Endothelial cell (in vitro differentiated cells): ENCODE data around the gene MED12L. TPM values are rescaled to one million over a fixed set of nuclear protein-coding genes. Genes with fewer than 3 reads are reported as not detected.
"Not testable (repeated sequence)": the region's sequence is repeated elsewhere in the genome, so short reads cannot be mapped to it uniquely, and the experiment has no call there.

Source experiments
- DNase-seq: peaks from one replicate; pipeline ENCODE4 v3.0.0; 2021; ENCODE audit warnings: low spot score
- H3K27ac Mint-ChIP-seq: one replicate; pipeline ENCODE4 v1.8.0; 2021; ENCODE audit warnings: mixed read lengths, inconsistent platforms; ENCODE audit not compliant: unreplicated experiment
- H3K27me3 Mint-ChIP-seq: one replicate; pipeline ENCODE4 v1.8.0; 2021; ENCODE audit warnings: mild to moderate bottlenecking, moderate library complexity, mixed read lengths, inconsistent platforms; ENCODE audit not compliant: unreplicated experiment
- H3K36me3 Mint-ChIP-seq: one replicate; pipeline ENCODE4 v1.8.0; 2021; ENCODE audit warnings: mild to moderate bottlenecking, low read depth, mixed read lengths, inconsistent platforms; ENCODE audit not compliant: unreplicated experiment
- H3K4me1 Mint-ChIP-seq: one replicate; pipeline ENCODE4 v1.8.0; 2021; ENCODE audit warnings: mild to moderate bottlenecking, mixed read lengths, inconsistent platforms; ENCODE audit not compliant: unreplicated experiment
- H3K4me3 Mint-ChIP-seq: one replicate; pipeline ENCODE4 v1.8.0; 2021; ENCODE audit warnings: mild to moderate bottlenecking, mixed read lengths, inconsistent platforms; ENCODE audit not compliant: unreplicated experiment
- H3K9me3 Mint-ChIP-seq: one replicate; pipeline ENCODE4 v1.8.0; 2021; ENCODE audit warnings: mixed read lengths, inconsistent platforms; ENCODE audit not compliant: unreplicated experiment
- CTCF ChIP-seq: fragments of 200-600 bp; sonication (generic); IDR thresholded peaks from one replicate; pipeline ENCODE4 v1.5.0; 2021; ENCODE audit warnings: antibody characterized with exemption; ENCODE audit not compliant: unreplicated experiment
- total RNA-seq: library from RNA; stranded (reverse); fragmentation: NEBNext Ultra II Directional; extraction: Animal tissue kit (Norgen Biotek cat#: 25700); gene quantifications from one replicate; pipeline ENCODE4 v1.2.1, GENCODE V29; 2021; ENCODE audit not compliant: unreplicated experiment

MED12L gene
- total RNA-seq, 1 donor from 2014 or later = 4.4 TPM

- no peak overlapping the region for H3K4me3 Mint-ChIP-seq
- peaks cover 1% of the 10 kb centered on the region for H3K27me3 Mint-ChIP-seq
- H3K9me3 Mint-ChIP-seq = no peaks in the 10 kb centered on the region
- H3K27ac Mint-ChIP-seq = peak overlapping the region; percentile 22
- peak; percentile 87 for TF ChIP-seq CTCF
- H3K36me3 Mint-ChIP-seq = no peaks in the 10 kb centered on the region
- peaks cover 32% of the 10 kb centered on the region for H3K4me1 Mint-ChIP-seq
- peak; percentile 79 for DNase-seq
Observed at GRCh38 chr3:151227807-151228665, 142.6 kb downstream of the MED12L start.

- no peak for DNase-seq
- Mint-ChIP-seq H3K27ac (no peak overlapping the region), H3K4me1 (peaks cover 33% of the 10 kb centered on the region), H3K36me3 (no peaks in the 10 kb centered on the region), H3K4me3 (no peak overlapping the region), H3K9me3 (no peaks in the 10 kb centered on the region), H3K27me3 (peaks cover 2% of the 10 kb centered on the region)
- no peak for TF ChIP-seq CTCF
Observed at GRCh38 chr3:151228666-151229040, 143.2 kb downstream of the MED12L start.

DNA sequence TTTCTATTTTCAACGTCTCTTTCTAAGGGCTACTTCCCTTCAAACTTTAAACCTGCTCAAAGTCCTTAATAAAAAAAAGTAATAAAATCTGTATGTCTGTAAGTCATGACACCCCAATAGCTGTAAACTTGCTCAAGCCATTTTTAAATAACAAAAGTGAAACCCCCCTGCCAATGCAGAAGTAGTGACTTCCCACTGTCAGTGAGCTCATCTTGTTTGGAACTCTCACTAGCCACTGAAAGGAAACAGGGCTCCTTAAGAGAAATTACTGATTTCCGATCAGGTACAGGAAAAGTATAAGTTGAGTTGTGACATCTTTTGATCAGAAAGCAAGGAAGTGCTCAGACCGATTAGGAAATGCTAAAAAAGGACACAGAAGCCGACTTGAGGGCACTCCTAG is 145.2 kb downstream of the MED12L start:
- DNase-seq = no peak
- no peak for TF ChIP-seq CTCF
- no peaks in the 10 kb centered on the region for H3K36me3 Mint-ChIP-seq
- H3K4me3 Mint-ChIP-seq = no peak overlapping the region
- peaks cover 2% of the 10 kb centered on the region for H3K27me3 Mint-ChIP-seq
- peaks cover 30% of the 10 kb centered on the region for H3K4me1 Mint-ChIP-seq
- H3K27ac Mint-ChIP-seq = peak overlapping the region; percentile 67
- no peaks in the 10 kb centered on the region for H3K9me3 Mint-ChIP-seq

- not testable (repeated sequence) for H3K9me3 Mint-ChIP-seq, H3K27me3 Mint-ChIP-seq, DNase-seq, H3K36me3 Mint-ChIP-seq, H3K4me3 Mint-ChIP-seq, H3K27ac Mint-ChIP-seq
- peaks cover 30% of the 10 kb centered on the region for H3K4me1 Mint-ChIP-seq
Observed at GRCh38 chr3:151232403-151232802, 146.9 kb downstream of the MED12L start.

- peak overlapping the region; percentile 16 for H3K27ac Mint-ChIP-seq
- H3K27me3 Mint-ChIP-seq = peaks cover 1% of the 10 kb centered on the region
- no peak overlapping the region for H3K4me3 Mint-ChIP-seq
- TF ChIP-seq CTCF = no peak
- peaks cover 26% of the 10 kb centered on the region for H3K4me1 Mint-ChIP-seq
- no peak for DNase-seq
- H3K36me3 Mint-ChIP-seq = no peaks in the 10 kb centered on the region
- H3K9me3 Mint-ChIP-seq = no peaks in the 10 kb centered on the region
Observed at GRCh38 chr3:151232991-151233390, 147.5 kb downstream of the MED12L start.
